ENCODE data around the gene PUS7.
"Not testable (repeated sequence)": the region's sequence is repeated elsewhere in the genome, so short reads cannot be mapped to it uniquely, and the experiment has no call there.

PUS7 gene

GRCh38 chr7:105493923-105494315, 28.2 kb downstream of the PUS7 start:
- DNase-seq: no peak

GRCh38 chr7:105493196-105493922, 28.7 kb downstream of the PUS7 start:
- no peak for DNase-seq

GRCh38 chr7:105489409-105489808, 32.7 kb downstream of the PUS7 start:
- no peak for DNase-seq

GRCh38 chr7:105487579-105488571, 34.2 kb downstream of the PUS7 start:
- DNase-seq: peak; percentile 18

GRCh38 chr7:105480931-105481330, 41.1 kb downstream of the PUS7 start:
- DNase-seq: no peak

- DNase-seq: no peak
Measured at GRCh38 chr7:105478606-105479005, 43.5 kb downstream of the PUS7 start.

GRCh38 chr7:105477908-105478307, 44.2 kb downstream of the PUS7 start:
- DNase-seq: no peak

GRCh38 chr7:105474045-105474444, 48.0 kb downstream of the PUS7 start:
- DNase-seq: no peak

- DNase-seq: no peak
Measured at GRCh38 chr7:105473163-105473562, 48.9 kb downstream of the PUS7 start.

GRCh38 chr7:105470846-105471245, 51.2 kb downstream of the PUS7 start:
- no peak for DNase-seq

GRCh38 chr7:105470090-105470489, 52.0 kb downstream of the PUS7 start:
- no peak for DNase-seq

- DNase-seq: no peak
Measured at GRCh38 chr7:105462765-105463420, 59.2 kb downstream of the PUS7 start.

GRCh38 chr7:105461518-105461917, 60.6 kb downstream of the PUS7 start:
- peak; percentile 42 for DNase-seq

GRCh38 chr7:105457619-105458225, 64.3 kb downstream of the PUS7 start:
- DNase-seq: no peak

GRCh38 chr7:105454921-105455320, 67.2 kb downstream of the PUS7 start:
- DNase-seq: no peak

GRCh38 chr7:105454095-105454747, 67.8 kb downstream of the PUS7 start:
- DNase-seq: no peak

GRCh38 chr7:105452085-105452484, 70.0 kb downstream of the PUS7 start:
- no peak for DNase-seq

- not testable (repeated sequence) for DNase-seq
Measured at GRCh38 chr7:105450870-105451269, 71.2 kb downstream of the PUS7 start.

GRCh38 chr7:105450177-105450861, 71.8 kb downstream of the PUS7 start:
- no peak for DNase-seq

GRCh38 chr7:105448181-105448580, 73.9 kb downstream of the PUS7 start:
- DNase-seq: no peak

- DNase-seq: no peak
Measured at GRCh38 chr7:105444342-105444987, 77.6 kb downstream of the PUS7 start.
